ENCODE results near the gene C1QTNF1.
"Not testable (repeated sequence)": the region's sequence is repeated elsewhere in the genome, so short reads cannot be mapped to it uniquely, and the experiment has no call there.

The C1QTNF1 gene

DNA sequence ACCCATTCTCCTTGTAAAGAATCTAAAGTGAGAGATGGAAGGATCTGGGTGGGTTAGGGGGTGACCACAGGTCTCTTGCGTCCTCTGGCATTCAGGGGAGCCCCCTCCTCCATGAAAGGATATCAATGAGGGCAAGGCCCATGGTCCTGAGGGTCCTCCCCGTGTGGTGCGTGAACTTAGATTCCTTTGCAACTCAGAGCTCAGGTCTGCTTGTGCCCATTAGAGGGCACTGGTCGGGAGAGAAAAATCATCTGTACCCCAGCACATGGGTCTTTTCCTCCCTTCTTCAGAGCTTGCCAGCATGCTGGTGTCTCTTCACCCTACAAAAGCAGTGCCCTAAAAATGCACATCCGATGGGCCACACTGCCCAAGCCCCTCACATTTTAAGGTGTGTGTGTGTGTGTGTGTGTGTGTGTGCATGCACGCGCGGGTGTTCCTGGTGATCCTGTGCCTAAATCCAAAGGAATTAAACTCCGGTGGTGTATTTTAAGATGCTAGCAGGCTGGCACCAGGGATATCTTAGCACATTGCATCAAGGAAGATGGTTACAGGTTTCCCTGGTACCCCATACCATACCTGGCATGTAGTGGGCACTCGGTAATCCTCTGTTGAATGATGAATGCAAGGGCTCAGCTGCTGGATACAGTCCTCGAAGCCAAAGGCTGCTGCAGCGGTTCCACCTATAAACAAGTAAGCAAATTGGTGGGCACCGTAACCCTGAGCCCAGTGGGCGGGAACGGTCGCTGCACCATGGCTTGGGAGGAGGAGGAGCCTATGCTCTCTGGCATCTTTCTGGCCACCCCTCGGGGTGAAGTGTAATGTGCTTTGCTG lies 4.7 kb downstream of the C1QTNF1 start:
- no peak for DNase-seq (ENCODE audit: low read depth)
- no peak overlapping the region for H3K4me3 ChIP-seq (ENCODE audit: low read depth, low read length)
- TF ChIP-seq, protein P1, sequence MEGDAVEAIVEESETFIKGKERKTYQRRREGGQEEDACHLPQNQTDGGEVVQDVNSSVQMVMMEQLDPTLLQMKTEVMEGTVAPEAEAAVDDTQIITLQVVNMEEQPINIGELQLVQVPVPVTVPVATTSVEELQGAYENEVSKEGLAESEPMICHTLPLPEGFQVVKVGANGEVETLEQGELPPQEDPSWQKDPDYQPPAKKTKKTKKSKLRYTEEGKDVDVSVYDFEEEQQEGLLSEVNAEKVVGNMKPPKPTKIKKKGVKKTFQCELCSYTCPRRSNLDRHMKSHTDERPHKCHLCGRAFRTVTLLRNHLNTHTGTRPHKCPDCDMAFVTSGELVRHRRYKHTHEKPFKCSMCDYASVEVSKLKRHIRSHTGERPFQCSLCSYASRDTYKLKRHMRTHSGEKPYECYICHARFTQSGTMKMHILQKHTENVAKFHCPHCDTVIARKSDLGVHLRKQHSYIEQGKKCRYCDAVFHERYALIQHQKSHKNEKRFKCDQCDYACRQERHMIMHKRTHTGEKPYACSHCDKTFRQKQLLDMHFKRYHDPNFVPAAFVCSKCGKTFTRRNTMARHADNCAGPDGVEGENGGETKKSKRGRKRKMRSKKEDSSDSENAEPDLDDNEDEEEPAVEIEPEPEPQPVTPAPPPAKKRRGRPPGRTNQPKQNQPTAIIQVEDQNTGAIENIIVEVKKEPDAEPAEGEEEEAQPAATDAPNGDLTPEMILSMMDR (conservative IDR thresholded peaks at IDR 0.05; ENCODE audit: low read depth, low read length), result peak; percentile 42

DNA sequence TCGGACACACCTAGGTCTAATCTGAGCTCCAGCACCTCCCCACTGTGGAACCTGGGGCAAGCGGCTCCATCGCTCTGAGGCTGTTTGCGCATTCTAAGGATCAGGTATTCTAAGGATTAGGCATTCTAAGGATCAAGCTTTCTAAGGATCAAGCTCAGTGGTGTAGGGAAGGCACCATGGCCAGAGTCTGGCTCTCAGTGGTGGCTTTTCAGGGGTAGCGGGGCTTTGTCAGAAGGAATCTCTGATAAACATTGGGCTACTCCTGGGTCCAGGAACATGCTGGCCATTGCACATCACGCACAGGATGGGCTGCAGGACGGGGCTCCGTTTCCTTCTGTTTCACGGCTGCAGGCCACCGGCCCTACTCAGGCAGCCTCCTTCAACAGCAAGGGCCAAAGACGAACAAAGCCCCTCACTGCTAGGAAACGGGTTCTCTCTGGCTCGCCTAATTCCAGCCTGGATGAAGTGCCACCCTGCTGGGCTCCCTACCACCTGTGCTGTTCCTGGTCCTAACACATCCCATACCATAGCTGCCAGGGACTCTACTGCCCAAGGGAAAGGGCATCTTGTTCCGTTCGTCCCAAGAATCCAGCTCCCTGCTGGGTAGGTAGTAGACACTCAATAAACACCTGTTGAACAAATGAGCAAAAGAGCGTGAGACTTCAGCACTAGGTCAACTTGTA lies 5.5 kb downstream of the C1QTNF1 start:
- no peak overlapping the region for H3K4me3 ChIP-seq (ENCODE audit: low read depth, low read length)
- TF ChIP-seq, protein P1 (conservative IDR thresholded peaks at IDR 0.05; ENCODE audit: low read depth, low read length), result no peak
- no peak for DNase-seq (ENCODE audit: low read depth)

DNA sequence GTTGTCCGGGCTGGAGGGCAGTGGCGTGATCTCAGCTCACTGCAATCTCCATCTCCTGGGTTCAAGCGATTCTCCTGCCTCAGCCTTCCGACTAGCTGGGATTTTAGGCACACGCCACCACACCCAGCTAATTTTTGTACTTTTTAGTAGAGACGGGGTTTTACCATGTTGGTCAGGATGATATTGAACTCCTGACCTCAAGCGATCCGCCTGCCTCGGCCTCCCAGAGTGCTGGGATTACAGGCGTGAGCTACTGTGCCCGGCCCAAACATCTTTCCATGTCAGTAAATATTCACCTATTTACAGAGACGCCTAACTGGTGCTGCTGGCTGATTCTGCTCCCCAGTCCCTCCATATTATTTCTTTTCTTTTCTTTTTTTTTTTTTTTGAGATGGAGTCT lies 6.7 kb downstream of the C1QTNF1 start:
- DNase-seq (ENCODE audit: low read depth); H3K4me3 ChIP-seq (ENCODE audit: low read depth, low read length): not testable (repeated sequence)

DNA sequence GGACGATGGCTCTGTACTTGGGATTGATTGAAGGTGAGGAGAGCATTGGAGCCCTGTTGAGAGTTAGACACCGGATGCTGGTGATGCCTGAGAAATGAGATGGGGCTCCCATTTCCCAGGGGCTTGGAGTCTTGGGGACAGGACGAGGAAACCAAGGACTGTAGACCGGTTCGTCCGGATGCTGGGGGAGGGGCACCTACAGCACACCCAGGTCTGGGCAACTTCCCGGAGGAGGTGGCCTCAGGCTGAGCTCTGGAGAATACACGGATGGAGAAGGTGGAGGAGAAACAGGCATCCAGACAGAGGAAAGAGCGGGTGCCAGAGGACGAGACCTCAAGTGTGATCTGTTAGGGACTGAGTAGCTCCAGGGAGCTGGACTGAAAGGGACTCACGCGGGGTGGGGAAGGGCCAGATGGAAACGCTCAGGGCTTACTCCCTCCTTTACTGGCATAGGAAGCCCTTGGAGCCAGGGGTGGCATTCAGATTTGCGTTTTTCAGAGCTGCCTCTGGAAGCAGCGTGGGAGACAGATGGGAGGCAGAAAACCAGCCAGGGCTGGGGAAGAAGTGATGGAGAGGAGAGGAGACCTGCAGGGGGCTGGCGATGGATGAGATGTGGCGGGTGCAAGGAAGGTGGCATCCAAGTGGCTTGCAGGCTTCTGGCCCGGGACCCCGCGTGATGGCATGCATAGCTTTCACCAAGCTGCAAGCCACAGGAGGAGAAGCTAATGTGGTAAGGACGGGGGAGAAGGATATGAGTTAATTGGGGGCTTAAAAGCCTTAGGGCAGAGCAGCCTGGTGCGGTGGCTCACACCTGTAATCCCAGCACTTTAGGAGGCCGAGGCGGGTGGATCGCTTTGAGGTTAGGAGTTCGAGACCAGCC lies 8.3 kb downstream of the C1QTNF1 start:
- no peak for DNase-seq (ENCODE audit: low read depth)
- TF ChIP-seq, protein P1 (conservative IDR thresholded peaks at IDR 0.05; ENCODE audit: low read depth, low read length), result no peak
- H3K4me3 ChIP-seq (ENCODE audit: low read depth, low read length), result no peak overlapping the region

DNA sequence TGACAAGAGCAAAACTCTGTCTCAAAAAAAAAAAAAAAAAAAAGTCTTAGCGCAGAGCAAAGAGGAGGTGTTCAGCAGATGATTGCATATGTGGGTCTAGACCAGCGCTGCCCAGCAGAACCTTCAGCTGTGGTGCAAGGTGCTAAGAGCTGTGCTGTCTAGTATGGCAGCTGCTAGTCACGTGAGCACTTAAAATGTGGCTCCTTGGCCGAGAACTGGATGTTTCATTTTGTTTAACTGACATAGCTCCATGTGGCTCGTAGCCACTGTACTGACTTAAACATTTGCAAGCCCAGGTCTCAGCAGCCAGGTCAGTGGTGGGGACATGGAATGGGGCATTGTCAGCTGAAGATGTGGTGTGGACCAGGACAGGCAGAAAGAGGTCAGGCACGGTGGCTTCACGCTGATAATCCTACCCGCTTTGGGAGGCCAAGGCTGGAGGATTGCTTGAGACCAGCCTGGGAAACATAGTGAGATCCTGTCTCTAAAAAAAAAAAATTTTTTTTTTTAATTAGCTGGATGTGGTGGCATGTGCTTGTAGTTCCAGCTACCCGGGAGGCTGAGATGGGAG lies 9.2 kb downstream of the C1QTNF1 start:
- TF ChIP-seq, protein P1 (conservative IDR thresholded peaks at IDR 0.05; ENCODE audit: low read depth, low read length), result no peak
- no peak overlapping the region for H3K4me3 ChIP-seq (ENCODE audit: low read depth, low read length)
- DNase-seq (ENCODE audit: low read depth), result no peak

DNA sequence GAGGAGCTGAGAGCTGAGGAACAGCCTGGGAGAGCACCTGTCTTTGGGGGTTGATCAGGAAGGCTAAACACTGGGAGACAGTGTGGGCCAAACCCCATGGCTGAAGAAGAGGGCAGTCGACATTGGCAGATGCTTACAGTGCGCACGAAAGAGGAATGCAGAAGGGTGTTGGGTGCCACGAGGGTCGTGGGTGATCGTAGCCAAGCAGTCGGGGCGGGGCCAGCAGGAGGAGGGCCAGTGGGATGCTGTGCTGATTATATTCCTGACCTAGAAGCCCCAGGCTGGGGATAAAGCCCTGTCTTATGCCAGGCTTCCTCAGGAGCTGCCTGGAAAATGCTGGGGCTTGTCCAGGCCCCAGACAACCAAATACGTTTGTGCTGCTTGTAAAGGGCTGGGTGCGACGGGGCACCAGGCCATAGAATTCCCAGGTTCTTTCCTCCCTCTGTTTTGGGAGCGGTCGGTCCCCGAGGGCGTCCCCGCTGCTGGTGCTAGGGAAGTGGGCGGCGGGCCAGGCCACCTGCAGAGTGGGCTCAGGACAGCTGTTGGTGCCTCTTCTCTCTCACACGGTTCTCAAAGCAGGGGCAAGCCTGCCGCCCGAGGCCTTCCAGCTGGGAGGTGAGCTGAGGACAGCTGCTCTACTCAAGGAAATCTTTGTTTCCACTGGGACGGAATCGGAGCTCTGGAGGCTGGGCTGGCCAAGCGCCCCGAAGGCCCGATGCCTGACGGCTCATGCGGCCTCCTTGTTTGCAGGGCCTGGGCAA lies 10.0 kb downstream of the C1QTNF1 start:
- peak; percentile 45 for DNase-seq (ENCODE audit: low read depth)
- no peak overlapping the region for H3K4me3 ChIP-seq (ENCODE audit: low read depth, low read length)

More for the DNA sequence above, 10.0 kb downstream of the C1QTNF1 start:
- TF ChIP-seq, protein P1 (conservative IDR thresholded peaks at IDR 0.05; ENCODE audit: low read depth, low read length), result no peak

Measured in choroid plexus epithelial cell (primary cell).